Kidney epithelial cell (primary cell): ENCODE results near the gene JARID2. TPM values are rescaled to one million over a fixed set of nuclear protein-coding genes. Genes with fewer than 3 reads are reported as not detected.

Source experiments
- DNase-seq: peaks from one replicate; pipeline ENCODE4 v3.0.0-alpha.2; 2010; ENCODE audit warnings: low read depth
- H3K27me3 ChIP-seq: 2 replicates; pipeline ENCODE4 v1.6.0; 2011; ENCODE audit warnings: low read length; ENCODE audit not compliant: control insufficient read depth, insufficient read depth
- H3K36me3 ChIP-seq: 2 replicates; pipeline ENCODE4 v1.5.1; 2011; ENCODE audit warnings: low read length; ENCODE audit not compliant: control insufficient read depth, insufficient read depth
- H3K4me3 ChIP-seq: 2 replicates; pipeline ENCODE4 v1.5.1; 2011; ENCODE audit warnings: low read depth, mild to moderate bottlenecking, control low read depth, low read length
- CTCF ChIP-seq: IDR thresholded peaks from 2 replicates; pipeline ENCODE4 v1.5.1; 2011; ENCODE audit warnings: mild to moderate bottlenecking, moderate library complexity, low read length, control low read depth, inconsistent platforms; ENCODE audit not compliant: insufficient read depth, poor library complexity, severe bottlenecking
- total RNA-seq: library from RNA; depleted of rRNA; stranded (reverse); fragments of >200 nt; gene quantifications from 2 replicates; pipeline ENCODE4 v1.2.3, GENCODE V29; 2015

Gene JARID2
- total RNA-seq, 1 donor from 2014 or later, result 15.2 TPM

GRCh38 chr6:15374119-15374518, 128.2 kb downstream of the JARID2 start:
- DNase-seq, result no peak
- Histone ChIP-seq H3K36me3 (no peaks in the 10 kb centered on the region), H3K4me3 (no peak overlapping the region), H3K27me3 (no peaks in the 10 kb centered on the region)
- TF ChIP-seq CTCF, result no peak

DNA sequence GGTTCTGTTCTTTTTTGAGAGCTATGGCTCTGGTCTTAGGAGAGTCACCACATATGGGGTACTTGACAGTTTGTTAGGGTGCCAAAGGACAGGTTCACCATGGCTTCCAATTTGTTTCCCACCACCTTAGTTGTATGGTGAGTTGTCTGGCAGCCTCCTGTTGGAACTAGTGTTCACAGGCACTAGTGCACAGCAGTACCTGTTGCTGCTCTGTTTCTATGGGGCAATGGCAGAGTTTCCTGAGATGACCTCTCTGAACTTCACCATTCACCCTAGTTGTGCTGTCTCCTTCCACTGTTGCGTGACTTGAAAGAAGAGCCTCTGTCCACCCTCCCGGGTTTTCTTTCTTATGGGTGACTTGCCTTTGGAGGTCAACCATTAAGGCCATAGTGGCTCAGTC, 129.1 kb downstream of the JARID2 start:
- TF ChIP-seq CTCF, result no peak
- Histone ChIP-seq H3K4me3 (no peak overlapping the region), H3K27me3 (no peaks in the 10 kb centered on the region), H3K36me3 (no peaks in the 10 kb centered on the region)
- no peak for DNase-seq

GRCh38 chr6:15375638-15376290, 129.9 kb downstream of the JARID2 start:
- Histone ChIP-seq H3K36me3 (no peaks in the 10 kb centered on the region), H3K4me3 (no peak overlapping the region), H3K27me3 (no peaks in the 10 kb centered on the region)
- TF ChIP-seq CTCF, result no peak
- DNase-seq, result no peak

DNA sequence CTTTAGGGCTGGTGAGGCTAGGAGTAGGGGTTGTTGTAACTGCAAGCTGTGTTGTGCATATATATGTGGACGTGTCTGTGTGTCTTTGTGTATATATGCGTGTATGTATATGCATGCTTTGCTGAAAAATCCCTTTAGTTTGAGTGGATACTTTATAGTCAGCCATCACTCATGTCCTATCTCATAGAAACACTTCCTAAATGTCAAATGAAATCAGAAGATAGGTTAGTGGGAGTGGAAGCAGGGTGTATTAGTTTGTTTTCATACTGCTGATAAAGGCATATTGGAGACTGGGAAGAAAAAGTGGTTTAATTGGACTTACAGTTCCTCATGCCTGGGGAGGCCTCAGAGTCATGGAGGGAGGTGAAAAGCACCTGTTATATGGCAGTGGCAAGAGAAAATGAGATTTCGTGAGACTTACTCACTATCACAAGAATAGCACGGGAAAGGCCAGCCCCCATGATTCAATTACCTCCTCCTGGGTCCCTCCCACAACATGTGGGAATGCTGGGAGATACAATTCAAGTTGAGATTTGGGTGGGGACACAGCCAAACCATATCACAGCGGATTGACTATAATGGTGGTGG, 131.1 kb downstream of the JARID2 start:
- Histone ChIP-seq H3K4me3 (no peak overlapping the region), H3K27me3 (no peaks in the 10 kb centered on the region), H3K36me3 (no peaks in the 10 kb centered on the region)
- DNase-seq, result no peak
- no peak for TF ChIP-seq CTCF

DNA sequence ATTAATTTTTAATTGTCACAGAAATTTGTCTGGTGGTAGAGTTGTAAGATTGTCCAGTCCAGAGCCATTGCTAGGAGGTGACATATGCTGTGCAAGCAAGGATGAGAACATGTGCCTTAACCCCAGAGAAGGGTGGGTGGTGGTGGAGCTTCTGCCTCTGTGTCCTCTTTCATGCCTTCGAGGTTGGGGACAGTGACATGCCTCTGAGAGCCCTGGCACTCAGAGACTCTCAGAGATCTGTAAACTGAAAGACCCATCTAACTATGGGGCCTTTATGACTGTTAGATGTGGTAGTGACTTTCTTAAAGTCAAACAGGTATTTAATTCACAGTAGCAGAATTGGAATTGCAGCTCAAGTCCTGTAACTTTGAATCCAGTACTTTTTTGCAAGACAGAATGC, 132.4 kb downstream of the JARID2 start:
- no peak for DNase-seq
- no peak for TF ChIP-seq CTCF
- Histone ChIP-seq H3K4me3 (no peak overlapping the region), H3K27me3 (no peaks in the 10 kb centered on the region), H3K36me3 (no peaks in the 10 kb centered on the region)

GRCh38 chr6:15378866-15379265, 133.0 kb downstream of the JARID2 start:
- no peak overlapping the region for H3K4me3 ChIP-seq
- DNase-seq, result no peak
- TF ChIP-seq CTCF, result no peak
- no peaks in the 10 kb centered on the region for H3K27me3 ChIP-seq
- H3K36me3 ChIP-seq, result no peaks in the 10 kb centered on the region
